Epithelial cell of esophagus (primary cell): ENCODE data around the gene SSRP1.
A peak's percentile ranks its signal among the peaks of the same experiment; 100 is the strongest.

ENCODE experiments used
- DNase-seq: peaks from one replicate; pipeline ENCODE4 v3.0.0; 2010; ENCODE audit warnings: low read depth
- H3K4me3 ChIP-seq: 2 replicates; pipeline ENCODE4 v1.5.1; 2011; ENCODE audit warnings: mild to moderate bottlenecking, low read length, control low read depth
- TF ChIP-seq, protein P1 (sequence below): IDR thresholded peaks from 2 replicates; pipeline ENCODE4 v1.5.1; 2011; ENCODE audit warnings: low read depth, mild to moderate bottlenecking, low read length, control low read depth, inconsistent platforms; ENCODE audit not compliant: insufficient read depth; ENCODE audit errors: missing control alignments

The SSRP1 gene

DNA sequence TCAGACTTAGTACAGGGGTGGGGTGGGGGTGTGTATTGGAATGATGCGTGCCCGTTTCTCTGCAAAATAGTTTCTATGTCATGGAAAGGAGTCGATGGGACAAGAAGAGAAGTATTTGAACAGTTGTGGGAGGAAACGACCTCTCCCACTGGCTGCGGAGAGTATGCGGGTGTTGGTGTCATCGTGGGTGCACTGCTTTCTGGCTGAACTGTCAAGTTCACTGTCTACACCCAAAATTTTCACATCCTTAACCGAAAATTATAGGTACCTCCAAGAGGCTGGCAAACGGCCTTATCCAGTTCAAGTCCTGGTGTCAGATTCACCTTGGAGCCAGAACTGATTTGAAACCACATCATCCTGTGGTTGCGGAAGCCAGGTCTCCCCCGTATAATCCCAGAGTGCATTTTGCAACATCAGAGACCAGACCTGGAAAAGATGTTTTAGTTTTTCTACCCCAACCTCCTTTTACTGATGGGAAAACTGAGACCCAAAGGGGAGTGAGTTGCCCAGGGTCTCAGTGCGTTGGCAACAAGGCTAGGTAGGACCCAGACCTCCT lies 497 bp upstream of the SSRP1 start:
- H3K4me3 ChIP-seq, result peak overlapping the region; percentile 80
- TF ChIP-seq, protein P1, sequence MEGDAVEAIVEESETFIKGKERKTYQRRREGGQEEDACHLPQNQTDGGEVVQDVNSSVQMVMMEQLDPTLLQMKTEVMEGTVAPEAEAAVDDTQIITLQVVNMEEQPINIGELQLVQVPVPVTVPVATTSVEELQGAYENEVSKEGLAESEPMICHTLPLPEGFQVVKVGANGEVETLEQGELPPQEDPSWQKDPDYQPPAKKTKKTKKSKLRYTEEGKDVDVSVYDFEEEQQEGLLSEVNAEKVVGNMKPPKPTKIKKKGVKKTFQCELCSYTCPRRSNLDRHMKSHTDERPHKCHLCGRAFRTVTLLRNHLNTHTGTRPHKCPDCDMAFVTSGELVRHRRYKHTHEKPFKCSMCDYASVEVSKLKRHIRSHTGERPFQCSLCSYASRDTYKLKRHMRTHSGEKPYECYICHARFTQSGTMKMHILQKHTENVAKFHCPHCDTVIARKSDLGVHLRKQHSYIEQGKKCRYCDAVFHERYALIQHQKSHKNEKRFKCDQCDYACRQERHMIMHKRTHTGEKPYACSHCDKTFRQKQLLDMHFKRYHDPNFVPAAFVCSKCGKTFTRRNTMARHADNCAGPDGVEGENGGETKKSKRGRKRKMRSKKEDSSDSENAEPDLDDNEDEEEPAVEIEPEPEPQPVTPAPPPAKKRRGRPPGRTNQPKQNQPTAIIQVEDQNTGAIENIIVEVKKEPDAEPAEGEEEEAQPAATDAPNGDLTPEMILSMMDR, result no peak
- DNase-seq, result no peak

DNA sequence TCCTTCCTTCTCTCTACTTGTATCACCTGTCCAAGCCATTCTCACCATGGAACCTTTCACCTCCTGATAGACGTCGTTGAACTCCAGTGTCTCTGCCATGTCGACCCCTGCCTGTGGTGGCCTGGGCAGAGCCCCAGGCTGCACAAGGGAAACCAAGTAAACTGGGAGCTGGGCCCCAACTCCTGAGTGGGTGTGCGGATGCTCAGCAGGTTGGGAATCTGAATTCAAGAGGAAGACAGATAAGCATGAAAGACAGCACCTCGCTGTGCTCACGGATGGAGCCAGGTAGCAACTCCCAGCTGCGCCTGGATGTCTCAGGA lies 709 bp downstream of the SSRP1 start:
- TF ChIP-seq, protein P1, result no peak
- H3K4me3 ChIP-seq, result peak overlapping the region; percentile 80
- no peak for DNase-seq

DNA sequence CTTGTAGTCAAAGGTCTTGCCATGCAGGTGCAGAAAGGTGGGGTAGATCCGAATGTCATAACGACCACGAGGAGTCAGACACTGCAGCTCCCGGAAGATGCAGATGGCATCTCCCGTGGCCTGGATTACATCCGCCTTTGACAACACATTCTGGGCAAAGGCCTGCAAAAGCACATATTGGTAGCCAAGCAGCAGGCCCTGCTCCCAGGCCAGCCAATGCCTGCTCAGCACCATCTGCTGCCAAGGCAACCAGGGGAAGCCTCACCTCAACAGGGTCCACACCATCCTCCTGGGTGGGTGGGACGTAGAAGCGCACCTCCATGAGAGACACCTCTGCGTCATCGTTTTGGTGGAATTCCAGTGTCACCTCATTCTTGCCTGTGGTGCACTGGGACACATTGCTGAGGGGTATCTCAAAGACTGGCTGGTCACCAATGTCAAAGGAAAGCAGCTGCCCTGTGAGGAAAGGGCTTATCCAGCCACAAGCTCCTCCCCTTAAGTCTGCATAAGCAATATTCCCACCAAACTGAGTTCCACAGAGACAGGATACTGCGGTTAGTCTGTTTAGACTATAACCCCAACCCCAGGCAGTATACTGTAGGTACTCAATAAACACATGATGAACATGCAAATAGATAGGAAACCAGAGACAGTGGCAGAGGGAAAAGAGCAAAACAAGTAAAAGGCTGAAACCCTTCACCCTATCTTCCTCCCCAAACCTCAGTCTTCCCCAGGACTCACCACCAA lies 2.8 kb downstream of the SSRP1 start:
- DNase-seq, result no peak
- TF ChIP-seq, protein P1, result no peak
- H3K4me3 ChIP-seq, result no peak overlapping the region

DNA sequence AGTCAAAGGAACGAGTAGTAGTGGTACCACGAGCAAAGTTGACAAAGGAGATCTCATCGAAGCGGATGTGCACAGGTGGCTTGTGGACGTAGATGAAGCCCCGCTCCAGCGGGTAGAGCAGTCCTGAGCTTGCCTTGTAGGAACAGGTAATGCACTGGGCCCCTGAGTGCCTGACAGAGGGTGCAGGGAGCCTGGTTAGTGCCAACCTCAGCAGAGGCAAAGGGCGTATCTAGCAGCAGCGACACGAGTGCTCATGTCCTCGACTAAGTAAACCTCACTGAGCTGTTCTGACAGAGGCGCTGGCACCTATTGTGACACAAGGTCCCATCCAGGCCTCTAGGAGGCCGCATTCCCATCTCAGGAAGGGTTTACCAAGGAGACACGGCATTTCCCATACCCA lies 4.0 kb downstream of the SSRP1 start:
- H3K4me3 ChIP-seq, result no peak overlapping the region
- TF ChIP-seq, protein P1, result no peak
- no peak for DNase-seq

DNA sequence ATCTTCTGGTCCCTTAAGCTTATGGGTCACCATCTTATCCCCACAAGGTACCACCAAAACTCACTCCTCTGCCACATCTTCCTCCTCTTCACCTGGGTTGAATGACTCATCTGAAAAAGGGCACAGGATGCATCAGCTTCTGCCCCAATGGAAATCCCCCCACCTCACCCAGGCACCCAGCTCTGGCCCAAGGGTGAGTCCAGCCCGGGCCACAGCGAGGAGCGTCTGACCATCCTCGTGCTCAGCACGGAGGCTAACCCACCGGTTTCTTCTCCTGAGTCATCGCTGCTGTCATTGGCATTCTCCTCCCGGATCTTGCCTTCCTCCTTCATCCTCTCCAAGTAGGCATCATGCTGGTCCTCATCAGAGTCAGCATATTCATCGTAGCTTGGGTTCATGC lies 5.7 kb downstream of the SSRP1 start:
- no peak for DNase-seq
- no peak overlapping the region for H3K4me3 ChIP-seq
- TF ChIP-seq, protein P1, result no peak

DNA sequence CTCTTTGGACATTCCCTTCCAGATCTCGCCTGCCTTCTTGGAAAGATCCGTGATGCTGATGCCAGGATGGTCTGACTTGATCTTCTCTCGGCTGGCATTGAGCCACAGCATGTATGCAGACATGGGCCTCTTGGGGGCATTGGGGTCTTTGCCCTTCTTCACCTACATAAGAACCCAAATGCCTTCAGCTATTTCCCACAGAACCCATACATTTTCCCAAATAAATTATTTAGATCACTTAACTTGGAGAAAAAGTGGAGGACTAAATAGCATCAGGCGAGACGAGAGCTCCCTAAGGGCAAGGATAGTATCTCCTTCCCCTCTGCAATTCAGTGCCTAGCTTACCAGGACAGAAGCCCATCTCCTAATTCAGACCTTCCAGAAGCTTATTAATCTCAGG lies 8.0 kb downstream of the SSRP1 start:
- TF ChIP-seq, protein P1, result no peak
- H3K4me3 ChIP-seq, result no peak overlapping the region
- no peak for DNase-seq

DNA sequence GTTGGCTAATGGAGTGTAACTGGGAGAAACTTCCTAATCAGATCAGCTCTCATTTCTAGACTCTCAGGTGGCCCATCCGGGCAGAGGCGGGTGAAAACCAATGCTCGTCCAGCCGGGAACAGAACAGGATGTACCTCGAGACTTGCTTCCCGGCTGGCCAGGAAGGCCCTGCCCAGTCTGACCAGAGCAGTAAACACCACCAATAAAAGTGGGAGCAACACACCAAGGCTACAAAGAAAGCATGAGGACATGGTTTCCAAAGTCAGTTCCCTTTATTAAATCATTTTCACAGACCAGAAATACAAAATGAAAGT lies 10.0 kb downstream of the SSRP1 start:
- no peak for DNase-seq
- TF ChIP-seq, protein P1, result no peak
- peak overlapping the region; percentile 57 for H3K4me3 ChIP-seq
